ENCODE measurements around the gene SMYD3.

Gene SMYD3

GRCh38 chr1:245770156-245770555, 736.9 kb downstream of the SMYD3 start:
- H3K9ac ChIP-seq (ENCODE audit: low read length) = no peak overlapping the region
- H4K20me1 ChIP-seq (ENCODE audit: low read depth, low read length) = no peaks in the 10 kb centered on the region
- H3K9me2 ChIP-seq (replicated peaks; ENCODE audit: insufficient read depth, low read length) = no peaks in the 10 kb centered on the region
- H3K36me3 ChIP-seq (ENCODE audit: low read length) = no peaks in the 10 kb centered on the region
- H3K79me2 ChIP-seq (ENCODE audit: insufficient read depth, low read length) = no peaks in the 10 kb centered on the region
- H3F3A ChIP-seq (ENCODE audit: insufficient read depth) = no peaks in the 10 kb centered on the region
- H3K27me3 ChIP-seq (ENCODE audit: low read length) = no peaks in the 10 kb centered on the region
- H2AFZ ChIP-seq (ENCODE audit: low read depth, low read length, severe bottlenecking) = no peak overlapping the region
- no peak overlapping the region for H3K27ac ChIP-seq (ENCODE audit: low read depth, low read length)
- no peak for TF ChIP-seq CTCF (IDR thresholded peaks at IDR 0.05; ENCODE audit: insufficient read depth, low read length, poor library complexity, severe bottlenecking)
- TF ChIP-seq EZH2phosphoT487 (conservative IDR thresholded peaks at IDR 0.05; ENCODE audit: low read length) = no peak
- no peak overlapping the region for H3K4me2 ChIP-seq (ENCODE audit: low read depth, low read length, poor library complexity, severe bottlenecking)
- no peaks in the 10 kb centered on the region for H3K9me3 ChIP-seq (ENCODE audit: insufficient read depth, low read length)
- no peak overlapping the region for H3K4me3 ChIP-seq (ENCODE audit: insufficient read depth, low read length, poor library complexity, severe bottlenecking)

- Histone ChIP-seq H4K20me1 (ENCODE audit: low read depth, low read length) (no peaks in the 10 kb centered on the region), H3K27me3 (ENCODE audit: low read length) (no peaks in the 10 kb centered on the region), H3K27ac (ENCODE audit: low read depth, low read length) (no peak overlapping the region), H3K9me3 (ENCODE audit: insufficient read depth, low read length) (no peaks in the 10 kb centered on the region), H3K4me3 (ENCODE audit: insufficient read depth, low read length, poor library complexity, severe bottlenecking) (no peak overlapping the region), H3K36me3 (ENCODE audit: low read length) (no peaks in the 10 kb centered on the region), H3K4me2 (ENCODE audit: low read depth, low read length, poor library complexity, severe bottlenecking) (no peak overlapping the region), H3K79me2 (ENCODE audit: insufficient read depth, low read length) (no peaks in the 10 kb centered on the region), H3K9me2 (replicated peaks; ENCODE audit: insufficient read depth, low read length) (no peaks in the 10 kb centered on the region), H3K9ac (ENCODE audit: low read length) (no peak overlapping the region), H2AFZ (ENCODE audit: low read depth, low read length, severe bottlenecking) (no peak overlapping the region), H3F3A (ENCODE audit: insufficient read depth) (no peaks in the 10 kb centered on the region)
- no peak for TF ChIP-seq EZH2phosphoT487 (conservative IDR thresholded peaks at IDR 0.05; ENCODE audit: low read length)
- no peak for TF ChIP-seq CTCF (IDR thresholded peaks at IDR 0.05; ENCODE audit: insufficient read depth, low read length, poor library complexity, severe bottlenecking)
These were observed 738.5 kb downstream of the SMYD3 start for GRCh38 chr1:245768596-245768995.

- Histone ChIP-seq H3K27me3 (ENCODE audit: low read length) (no peaks in the 10 kb centered on the region), H4K20me1 (ENCODE audit: low read depth, low read length) (no peaks in the 10 kb centered on the region), H3K9me3 (ENCODE audit: insufficient read depth, low read length) (no peaks in the 10 kb centered on the region), H3K4me3 (ENCODE audit: insufficient read depth, low read length, poor library complexity, severe bottlenecking) (no peak overlapping the region), H3K9me2 (replicated peaks; ENCODE audit: insufficient read depth, low read length) (no peaks in the 10 kb centered on the region), H3F3A (ENCODE audit: insufficient read depth) (no peaks in the 10 kb centered on the region), H2AFZ (ENCODE audit: low read depth, low read length, severe bottlenecking) (no peak overlapping the region), H3K9ac (ENCODE audit: low read length) (no peak overlapping the region), H3K79me2 (ENCODE audit: insufficient read depth, low read length) (no peaks in the 10 kb centered on the region), H3K4me2 (ENCODE audit: low read depth, low read length, poor library complexity, severe bottlenecking) (no peak overlapping the region), H3K36me3 (ENCODE audit: low read length) (no peaks in the 10 kb centered on the region), H3K27ac (ENCODE audit: low read depth, low read length) (no peak overlapping the region)
- no peak for TF ChIP-seq EZH2phosphoT487 (conservative IDR thresholded peaks at IDR 0.05; ENCODE audit: low read length)
- no peak for TF ChIP-seq CTCF (IDR thresholded peaks at IDR 0.05; ENCODE audit: insufficient read depth, low read length, poor library complexity, severe bottlenecking)
These were observed 741.7 kb downstream of the SMYD3 start for GRCh38 chr1:245765230-245766000.
